GM23338 (cell line): ENCODE results near the gene METTL4. TPM values are rescaled to one million over a fixed set of nuclear protein-coding genes. Genes with fewer than 3 reads are reported as not detected.

Experiments
- ATAC-seq: fragments of 200-7000 bp; cut with Tn5 transposase; 3 replicates; pipeline ENCODE4 v1.9.1; 2020
- DNase-seq: peaks from one replicate; pipeline ENCODE4 v3.0.0-alpha.2; 2015; ENCODE audit warnings: low spot score
- H2AFZ ChIP-seq: fragments of 200-600 bp; sonication (generic); 2 replicates; pipeline ENCODE4 v1.8.0; 2016; ENCODE audit warnings: antibody characterized with exemption, mild to moderate bottlenecking, moderate library complexity
- H3F3A ChIP-seq: fragments of 200-600 bp; sonication (generic); replicated peaks from 2 replicates; pipeline ENCODE4 v1.8.0; 2017; ENCODE audit warnings: antibody characterized with exemption, mixed run types, low read depth
- H3K27ac ChIP-seq: fragments of 200-600 bp; sonication (generic); 2 replicates; pipeline ENCODE4 v1.6.1; 2016; ENCODE audit warnings: low read depth
- H3K27me3 ChIP-seq: fragments of 200-600 bp; sonication (generic); 2 replicates; pipeline ENCODE4 v1.8.0; 2016; ENCODE audit warnings: mild to moderate bottlenecking, mixed run types, moderate library complexity; ENCODE audit not compliant: insufficient read depth
- H3K36me3 ChIP-seq: fragments of 200-600 bp; sonication (generic); 2 replicates; pipeline ENCODE4 v1.8.0; 2016; ENCODE audit warnings: mild to moderate bottlenecking; ENCODE audit not compliant: insufficient read depth
- H3K4me1 ChIP-seq: fragments of 200-600 bp; sonication (generic); 2 replicates; pipeline ENCODE4 v1.8.0; 2016; ENCODE audit warnings: mild to moderate bottlenecking, moderate library complexity; ENCODE audit not compliant: insufficient read depth
- H3K4me2 ChIP-seq: fragments of 200-600 bp; sonication (generic); 2 replicates; pipeline ENCODE4 v1.7.1; 2017; ENCODE audit warnings: mixed run types
- H3K4me3 ChIP-seq: fragments of 200-600 bp; sonication (generic); 2 replicates; pipeline ENCODE4 v1.6.1; 2016; ENCODE audit warnings: mixed run types
- H3K79me2 ChIP-seq: fragments of 200-600 bp; sonication (generic); replicated peaks from 2 replicates; pipeline ENCODE4 v1.8.0; 2017; ENCODE audit warnings: mild to moderate bottlenecking; ENCODE audit not compliant: insufficient read depth
- H3K9me2 ChIP-seq: fragments of 200-600 bp; sonication (generic); 2 replicates; pipeline ENCODE4 v1.8.0; 2017; ENCODE audit not compliant: insufficient read depth
- H4K20me1 ChIP-seq: fragments of 200-600 bp; sonication (generic); replicated peaks from 2 replicates; pipeline ENCODE4 v1.8.0; 2017; ENCODE audit warnings: mild to moderate bottlenecking; ENCODE audit not compliant: insufficient read depth
- H3K27ac Mint-ChIP-seq: 2 replicates; pipeline ENCODE4 v1.8.0; 2020; ENCODE audit warnings: inconsistent platforms, mild to moderate bottlenecking, moderate library complexity, mixed read lengths
- H3K27me3 Mint-ChIP-seq: 3 replicates; pipeline ENCODE4 v1.8.0; 2022; ENCODE audit warnings: low read depth, mild to moderate bottlenecking, moderate library complexity, mixed read lengths, inconsistent platforms; ENCODE audit not compliant: insufficient read depth, poor library complexity
- H3K36me3 Mint-ChIP-seq: 3 replicates; pipeline ENCODE4 v1.8.0; 2021; ENCODE audit warnings: low read depth, mild to moderate bottlenecking, inconsistent platforms, moderate library complexity, mixed read lengths
- H3K4me1 Mint-ChIP-seq: 3 replicates; pipeline ENCODE4 v1.8.0; 2020; ENCODE audit warnings: mild to moderate bottlenecking, inconsistent platforms, mixed read lengths
- H3K4me3 Mint-ChIP-seq: 3 replicates; pipeline ENCODE4 v1.8.0; 2021; ENCODE audit warnings: moderate library complexity, mild to moderate bottlenecking, inconsistent platforms, mixed read lengths
- H3K9me3 Mint-ChIP-seq: 3 replicates; pipeline ENCODE4 v1.8.0; 2020; ENCODE audit warnings: moderate library complexity, mild to moderate bottlenecking, inconsistent platforms, mixed read lengths
- CREB1 ChIP-seq: fragments of 250-450 bp; sonication (Bioruptor Pico); IDR thresholded peaks from 2 replicates; pipeline ENCODE4 v1.5.0; 2020; ENCODE audit warnings: low read depth, mild to moderate bottlenecking, moderate library complexity
- EZH2 ChIP-seq: fragments of 200-600 bp; sonication (generic); IDR thresholded peaks from one replicate; pipeline ENCODE4 v1.8.0; 2017; ENCODE audit warnings: antibody characterized with exemption, mild to moderate bottlenecking, low read depth; ENCODE audit not compliant: unreplicated experiment
- EZH2phosphoT487 ChIP-seq: fragments of 200-600 bp; sonication (generic); IDR thresholded peaks from one replicate; pipeline ENCODE4 v1.8.1; 2018; ENCODE audit warnings: antibody characterized with exemption; ENCODE audit not compliant: unreplicated experiment
- JUNB ChIP-seq: IDR thresholded peaks from one replicate; pipeline ENCODE4 v1.6.1; 2016; ENCODE audit warnings: antibody characterized with exemption; ENCODE audit not compliant: unreplicated experiment
- NANOG ChIP-seq: IDR thresholded peaks from 2 replicates; pipeline ENCODE4 v1.6.1; 2016; ENCODE audit warnings: antibody characterized with exemption, borderline replicate concordance
- POLR2AphosphoS5 ChIP-seq: IDR thresholded peaks from 2 replicates; pipeline ENCODE4 v1.6.1; 2016; ENCODE audit warnings: antibody characterized with exemption, low read depth
- REST ChIP-seq: IDR thresholded peaks from one replicate; pipeline ENCODE4 v1.6.1; 2018; ENCODE audit warnings: antibody characterized with exemption; ENCODE audit not compliant: unreplicated experiment
- STAT1 ChIP-seq: IDR thresholded peaks from one replicate; pipeline ENCODE4 v1.6.1; 2016; ENCODE audit warnings: antibody characterized with exemption; ENCODE audit not compliant: unreplicated experiment
- ZNF114 ChIP-seq: fragments of 250-450 bp; sonication (Bioruptor Pico); IDR thresholded peaks from 2 replicates; pipeline ENCODE4 v1.5.0; 2020; ENCODE audit warnings: mild to moderate bottlenecking, moderate library complexity
- ZNF331 ChIP-seq: fragments of 250-450 bp; sonication (Bioruptor Pico); IDR thresholded peaks from 2 replicates; pipeline ENCODE4 v1.5.0; 2020; ENCODE audit warnings: low read depth, mild to moderate bottlenecking, moderate library complexity
- ZNF462 ChIP-seq: fragments of 250-450 bp; sonication (Bioruptor Pico); IDR thresholded peaks from 2 replicates; pipeline ENCODE4 v1.5.0; 2020; ENCODE audit warnings: mild to moderate bottlenecking, moderate library complexity
- polyA plus RNA-seq: library from polyadenylated mRNA; unstranded; fragments of >200 nt; fragmentation: Nextera tagmentation; extraction: Ambion mirVana; gene quantifications from 2 replicates; pipeline ENCODE4 v1.2.1, GENCODE V29; 2016
- total RNA-seq: library from RNA; depleted of rRNA; stranded (reverse); fragments of >200 nt; shearing (Covaris generic); gene quantifications from 2 replicates; pipeline ENCODE4 v1.2.3, GENCODE V29; 2014
- TF ChIP-seq, protein P1 (sequence below), 2 experiments: fragments of 200-600 bp in 1 of 2; sonication (generic) in 1 of 2; conservative IDR thresholded peaks; 2 replicates each; pipeline versions ENCODE4 v1.5.1 to v1.6.1; 2016 to 2017; ENCODE audit warnings: antibody characterized with exemption in 2 of 2, low read depth in 2 of 2, mild to moderate bottlenecking in 2 of 2, moderate library complexity in 1 of 2
- TF ChIP-seq, protein P2 (sequence below): IDR thresholded peaks from 2 replicates; pipeline ENCODE4 v1.6.1; 2016; ENCODE audit warnings: antibody characterized with exemption

METTL4 gene
- total and polyA plus RNA-seq, 2 experiments from 2014 or later = 11.9 to 14.9 TPM

DNA sequence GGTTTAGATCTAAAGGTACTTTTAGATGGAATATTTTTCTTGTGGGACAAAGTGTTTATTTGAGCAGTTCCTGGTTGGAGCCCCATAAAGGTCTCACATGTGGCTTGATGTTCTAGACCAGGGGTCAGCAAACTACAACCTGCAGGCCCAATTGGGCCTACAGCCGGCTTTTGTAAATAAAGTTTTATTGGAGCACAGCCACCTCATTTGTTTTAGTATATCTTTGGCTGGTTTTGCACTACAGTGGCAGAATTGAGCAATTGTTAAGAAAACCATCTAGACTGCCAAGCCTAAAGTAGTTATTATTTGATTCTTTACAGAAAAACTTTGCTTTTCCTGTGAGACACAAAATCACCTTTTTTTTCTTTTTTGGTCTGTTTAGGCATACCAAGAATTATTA lies 41.7 kb upstream of the METTL4 start:
- no peaks in the 10 kb centered on the region for H3K27me3 Mint-ChIP-seq
- Histone ChIP-seq H3K4me2 (no peak overlapping the region), H3K4me3 (no peak overlapping the region), H3K4me1 (no peaks in the 10 kb centered on the region), H3K27me3 (no peaks in the 10 kb centered on the region), H4K20me1 (peaks cover 7% of the 10 kb centered on the region), H3K27ac (no peak overlapping the region), H3K79me2 (no peaks in the 10 kb centered on the region), H2AFZ (no peak overlapping the region), H3K36me3 (peaks cover 42% of the 10 kb centered on the region), H3K9me2 (no peaks in the 10 kb centered on the region), H3F3A (no peaks in the 10 kb centered on the region)
- peaks cover 61% of the 10 kb centered on the region for H3K36me3 Mint-ChIP-seq
- TF ChIP-seq ZNF114 (CRISPR knock-in tag) = no peak
- TF ChIP-seq POLR2AphosphoS5 = no peak
- no peak for TF ChIP-seq ZNF462 (CRISPR knock-in tag)
- TF ChIP-seq, protein P1, sequence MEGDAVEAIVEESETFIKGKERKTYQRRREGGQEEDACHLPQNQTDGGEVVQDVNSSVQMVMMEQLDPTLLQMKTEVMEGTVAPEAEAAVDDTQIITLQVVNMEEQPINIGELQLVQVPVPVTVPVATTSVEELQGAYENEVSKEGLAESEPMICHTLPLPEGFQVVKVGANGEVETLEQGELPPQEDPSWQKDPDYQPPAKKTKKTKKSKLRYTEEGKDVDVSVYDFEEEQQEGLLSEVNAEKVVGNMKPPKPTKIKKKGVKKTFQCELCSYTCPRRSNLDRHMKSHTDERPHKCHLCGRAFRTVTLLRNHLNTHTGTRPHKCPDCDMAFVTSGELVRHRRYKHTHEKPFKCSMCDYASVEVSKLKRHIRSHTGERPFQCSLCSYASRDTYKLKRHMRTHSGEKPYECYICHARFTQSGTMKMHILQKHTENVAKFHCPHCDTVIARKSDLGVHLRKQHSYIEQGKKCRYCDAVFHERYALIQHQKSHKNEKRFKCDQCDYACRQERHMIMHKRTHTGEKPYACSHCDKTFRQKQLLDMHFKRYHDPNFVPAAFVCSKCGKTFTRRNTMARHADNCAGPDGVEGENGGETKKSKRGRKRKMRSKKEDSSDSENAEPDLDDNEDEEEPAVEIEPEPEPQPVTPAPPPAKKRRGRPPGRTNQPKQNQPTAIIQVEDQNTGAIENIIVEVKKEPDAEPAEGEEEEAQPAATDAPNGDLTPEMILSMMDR (conservative IDR thresholded peaks at IDR 0.05; ENCODE audit: low read depth in 2 of 2) = no peak
- TF ChIP-seq NANOG = no peak
- no peak for TF ChIP-seq CREB1 (CRISPR knock-in tag)
- no peak for TF ChIP-seq EZH2
- no peak for TF ChIP-seq ZNF331
- no peak for TF ChIP-seq REST
- no peak for TF ChIP-seq STAT1
- TF ChIP-seq, protein P2, sequence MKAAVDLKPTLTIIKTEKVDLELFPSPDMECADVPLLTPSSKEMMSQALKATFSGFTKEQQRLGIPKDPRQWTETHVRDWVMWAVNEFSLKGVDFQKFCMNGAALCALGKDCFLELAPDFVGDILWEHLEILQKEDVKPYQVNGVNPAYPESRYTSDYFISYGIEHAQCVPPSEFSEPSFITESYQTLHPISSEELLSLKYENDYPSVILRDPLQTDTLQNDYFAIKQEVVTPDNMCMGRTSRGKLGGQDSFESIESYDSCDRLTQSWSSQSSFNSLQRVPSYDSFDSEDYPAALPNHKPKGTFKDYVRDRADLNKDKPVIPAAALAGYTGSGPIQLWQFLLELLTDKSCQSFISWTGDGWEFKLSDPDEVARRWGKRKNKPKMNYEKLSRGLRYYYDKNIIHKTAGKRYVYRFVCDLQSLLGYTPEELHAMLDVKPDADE = no peak
- TF ChIP-seq JUNB = no peak
- no peak for TF ChIP-seq EZH2phosphoT487
- no peak for DNase-seq
- no peak for ATAC-seq
- no peak overlapping the region for H3K27ac Mint-ChIP-seq
- H3K4me1 Mint-ChIP-seq = no peaks in the 10 kb centered on the region
- H3K4me3 Mint-ChIP-seq = no peak overlapping the region
- H3K9me3 Mint-ChIP-seq = no peaks in the 10 kb centered on the region
